K562 (cell line): Measurements from ENCODE around the gene CSNK1G3. TPM values are rescaled to one million over a fixed set of nuclear protein-coding genes. Genes with fewer than 3 reads are reported as not detected.
A peak's percentile ranks its signal among the peaks of the same experiment; 100 is the strongest.

ENCODE experiments used
- ATAC-seq: fragments of 200-7000 bp; cut with Tn5 transposase; 3 replicates; pipeline ENCODE4 v1.9.1; 2020; ENCODE audit warnings: moderate library complexity
- BruUV-seq: library from RNA; stranded (reverse); fragments of 400-500 nt; replicated peaks from 2 replicates; lab custom pipeline; 2021; lab: Mats Ljungman, UMichigan
- CTCF ChIA-PET: fragments of 300-600 bp; formaldehyde crosslinking; extraction: SDS; loops from one replicate; lab custom pipeline; 2021; ENCODE audit warnings: low intra/inter-chr PET ratio; lab: Yijun Ruan, JAX
- POLR2A ChIA-PET: fragments of 300-600, 350-650 bp; sonication (Branson Sonifier 250); formaldehyde crosslinking; extraction: SDS; loops from one replicate; lab custom pipeline; 2021; ENCODE audit warnings: antibody characterized with exemption, inconsistent platforms; lab: Yijun Ruan, JAX
- DNase-seq, 4 experiments: peaks; one replicate each; pipeline versions ENCODE4 v3.0.0 to v3.0.0-alpha.2; 2011 to 2018; ENCODE audit warnings: low spot score in 3 of 4, mixed read lengths in 3 of 4; ENCODE audit errors: extremely low read depth in 1 of 4
- FAIRE-seq: peaks from 2 replicates; lab custom pipeline; 2011; peaks lifted over from hg19 to GRCh38; lab: Jason Lieb, UNC
- H2AFZ ChIP-seq: 2 replicates; pipeline ENCODE4 v1.6.0; 2011; ENCODE audit warnings: low read depth, low read length, control low read depth, inconsistent platforms
- H3K27ac ChIP-seq: fragments of 200-600 bp; 3 replicates; pipeline ENCODE4 v1.8.0; 2011; ENCODE audit warnings: low read depth, mild to moderate bottlenecking, control low read depth, inconsistent platforms, low read length, moderate library complexity, mixed read lengths; ENCODE audit errors: extremely low read depth
- H3K27me3 ChIP-seq, 2 experiments: fragments of 300-600 bp in 1 of 2; 2 replicates in 1 of 2; 3 replicates in 1 of 2; pipeline versions ENCODE4 v1.6.0 to v1.8.0; 2011; ENCODE audit warnings: inconsistent platforms in 2 of 2, low read length in 2 of 2, mild to moderate bottlenecking in 1 of 2, mixed read lengths in 1 of 2, moderate library complexity in 1 of 2; ENCODE audit not compliant: control insufficient read depth in 2 of 2, insufficient read depth in 2 of 2
- H3K36me3 ChIP-seq: fragments of 300-600 bp; 3 replicates; pipeline ENCODE4 v1.8.0; 2011; ENCODE audit warnings: mild to moderate bottlenecking, low read length, inconsistent platforms; ENCODE audit not compliant: control insufficient read depth, insufficient read depth
- H3K4me1 ChIP-seq, 2 experiments: fragments of 200-600 bp in 1 of 2; replicated peaks in 1 of 2; 2 replicates in 1 of 2; 3 replicates in 1 of 2; pipeline versions ENCODE4 v1.5.1 to v1.8.0; 2011; ENCODE audit warnings: inconsistent platforms in 2 of 2, low read length in 2 of 2, mild to moderate bottlenecking in 1 of 2, mixed read lengths in 1 of 2, moderate library complexity in 1 of 2; ENCODE audit not compliant: control insufficient read depth in 2 of 2, insufficient read depth in 2 of 2
- H3K4me2 ChIP-seq: 2 replicates; pipeline ENCODE4 v1.6.1; 2011; ENCODE audit warnings: low read length, control low read depth, inconsistent platforms, mixed read lengths; ENCODE audit not compliant: insufficient read depth
- H3K4me3 ChIP-seq: fragments of 200-600 bp; sonication (generic), shearing (Covaris generic); 2 replicates; pipeline ENCODE4 v1.5.1; 2016; ENCODE audit warnings: control low read depth, inconsistent platforms
- H3K79me2 ChIP-seq: fragments of 200-600 bp; 3 replicates; pipeline ENCODE4 v1.8.0; 2011; ENCODE audit warnings: low read length, inconsistent platforms; ENCODE audit not compliant: control insufficient read depth, insufficient read depth
- H3K9ac ChIP-seq, 2 experiments: 2 replicates each; pipeline versions ENCODE4 v1.6.0 to v1.6.1; 2011; ENCODE audit warnings: low read depth in 2 of 2, low read length in 2 of 2, control low read depth in 1 of 2, inconsistent platforms in 1 of 2, mild to moderate bottlenecking in 1 of 2, mixed read lengths in 1 of 2; ENCODE audit not compliant: insufficient read depth in 1 of 2
- H3K9me1 ChIP-seq: one replicate; pipeline ENCODE4 v1.6.0; 2011; ENCODE audit warnings: inconsistent platforms, mild to moderate bottlenecking, low read length, moderate library complexity; ENCODE audit not compliant: control insufficient read depth, insufficient read depth
- H3K9me3 ChIP-seq: replicated peaks from 2 replicates; pipeline ENCODE4 v1.5.1; 2011; ENCODE audit warnings: low read depth, low read length, inconsistent platforms; ENCODE audit not compliant: control insufficient read depth, insufficient read depth
- H4K20me1 ChIP-seq: replicated peaks from 2 replicates; pipeline ENCODE4 v1.6.1; 2011; ENCODE audit warnings: low read length, inconsistent platforms, mixed read lengths; ENCODE audit not compliant: control insufficient read depth, insufficient read depth
- AFF1 ChIP-seq, 2 experiments: fragments of 450-650 bp; IDR thresholded peaks; 2 replicates each; pipeline ENCODE4 v1.6.1; 2018; ENCODE audit warnings: mild to moderate bottlenecking in 2 of 2, low read depth in 1 of 2; ENCODE audit not compliant: partially characterized antibody in 2 of 2
- MLLT1 ChIP-seq, 2 experiments: fragments of 450-650 bp; IDR thresholded peaks; 2 replicates each; pipeline ENCODE4 v1.6.1; 2016
- SMC3 ChIP-seq: conservative IDR thresholded peaks from 2 replicates; pipeline ENCODE4 v1.6.1; 2011; ENCODE audit warnings: low read depth, low read length, improper control_type of control experiment; ENCODE audit not compliant: insufficient read depth
- THRAP3 ChIP-seq: fragments of 450-650 bp; IDR thresholded peaks from 2 replicates; pipeline ENCODE4 v1.6.1; 2016; ENCODE audit warnings: mild to moderate bottlenecking, inconsistent platforms, borderline replicate concordance
- WGBS: fragments of 100-300 bp; shearing (Covaris generic); methylation state at CpG from one replicate; pipeline ENCODE4 v1.1.6; 2016; ENCODE audit warnings: low coverage, mixed read lengths; ENCODE audit not compliant: insufficient coverage; ENCODE audit errors: missing lambda C conversion rate; 5-methylcytosine and 5-hydroxymethylcytosine counted together
- in situ Hi-C: fragments of 300-500 bp; cut with MboI; formaldehyde crosslinking; loops from 4 replicates; pipeline ENCODE4 v1.15.0; 2018; ENCODE audit warnings: inconsistent platforms, mixed read lengths
- intact Hi-C: fragments of 100-400 bp; cut with micrococcal nuclease; formaldehyde crosslinking; loops from 2 replicates; pipeline ENCODE4 v1.14.2; 2022
- polyA plus RNA-seq, 8 experiments: library from polyadenylated mRNA; depleted of rRNA in 4 of 8; stranded (reverse) in 5 of 8; unstranded in 3 of 8; fragments of >200 nt; fragmentation: Nextera tagmentation in 2 of 8; fragmentation: Illumina TruSeq in 1 of 8; extraction: Ambion mirVana in 2 of 8; extraction: Trizol in 1 of 8; gene quantifications; 2 replicates each; pipeline versions ENCODE4 v1.2.1 to v1.2.3, GENCODE V29; 2011 to 2014; ENCODE audit warnings: inconsistent platforms in 1 of 8, missing spikeins in 1 of 8
- total RNA-seq, 7 experiments: library from RNA; depleted of rRNA in 6 of 7; stranded (reverse); fragments of >200 nt in 6 of 7; fragmentation: Illumina TruSeq in 2 of 7; extraction: Trizol in 2 of 7; gene quantifications; 2 replicates each; pipeline versions ENCODE4 v1.2.1 to v1.2.3, GENCODE V29; 2011 to 2021; ENCODE audit warnings: low replicate concordance in 1 of 7

CSNK1G3 gene
- total and polyA plus RNA-seq, 9 of the 15 experiments (the other 6 are each of a cell fraction or from before 2014, with no cell fraction given) = 8.3 to 27.6 (median 16.5) TPM

DNA sequence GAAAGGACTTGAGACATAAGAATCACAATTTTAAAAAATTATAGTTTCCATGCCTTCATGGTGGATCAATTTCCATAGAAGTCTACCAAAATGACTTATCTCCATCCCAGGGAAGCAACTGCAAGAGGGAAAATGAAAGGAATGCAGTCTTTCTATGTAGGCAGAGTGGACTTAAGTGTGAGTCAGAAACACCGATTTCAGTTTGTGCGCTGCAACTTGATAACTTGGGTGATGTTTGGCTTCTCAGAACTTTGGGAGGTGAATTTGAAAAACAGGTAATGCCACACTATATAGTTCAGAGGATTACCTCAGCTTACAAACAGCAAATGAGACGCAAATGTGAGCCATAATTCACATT lies 708 bp upstream of the CSNK1G3 start:
- no peak for DNase-seq
- no peaks in the 10 kb centered on the region for H3K27me3 ChIP-seq
- ATAC-seq = no peak
- H2AFZ ChIP-seq = peak overlapping the region; percentile 96
- 80% methylated on average over 3 of the region's 3 CpGs for WGBS
- peak overlapping the region in 1 of 2 experiments; percentile 61; a peak in 3 of 4 replicates for H3K9ac ChIP-seq
- TF ChIP-seq MLLT1 (IDR thresholded peaks at IDR 0.05) (peak in 1 of 2 experiments; percentile 17; a peak in 1 of 4 replicates), THRAP3 (no peak), SMC3 (no peak), AFF1 (IDR thresholded peaks at IDR 0.05; ENCODE audit: low read depth in 1 of 2, partially characterized antibody in 2 of 2) (no peak)
- peaks cover 37% of the 10 kb centered on the region for H3K79me2 ChIP-seq
- POLR2A ChIA-PET = interaction anchor here (0.6 to 1.9 kb wide), 10 partner anchors 10 to 1158 kb away, joined by 3 to 8 read pairs (median 4); no protein-coding TSS in a partner anchor
- peaks cover 0 to 2% of the 10 kb centered on the region in 2 experiments; a peak in 2 of 5 replicates for H3K4me1 ChIP-seq
- H3K9me1 ChIP-seq = no peaks in the 10 kb centered on the region
- peak overlapping the region; percentile 81 for H3K4me3 ChIP-seq
- H3K27ac ChIP-seq = peak overlapping the region; percentile 70
- 0 out of 2 replicates have a peak, but pooled peaks cover 3% of the 10 kb centered on the region for H3K9me3 ChIP-seq
- no peak for FAIRE-seq
- no peaks in the 10 kb centered on the region for H3K36me3 ChIP-seq
- in situ Hi-C loops = no loop called here
- BruUV-seq = TSS peak; percentile 97
- no peaks in the 10 kb centered on the region for H4K20me1 ChIP-seq
- CTCF ChIA-PET = no interaction called here
- H3K4me2 ChIP-seq = peak overlapping the region; percentile 82
- intact Hi-C loops = loop anchor here (5.0 kb wide), 1 partner anchor 39 kb away; no protein-coding TSS in a partner anchor
